Breast epithelium (tissue), 4 donors: ENCODE results near the gene TMX2. TPM values are rescaled to one million over a fixed set of nuclear protein-coding genes. Genes with fewer than 3 reads are reported as not detected.

Experiments
- DNase-seq, 2 donors: peaks; one replicate each; pipeline ENCODE4 v3.0.0-alpha.2; 2019; ENCODE audit warnings: low spot score in 2 of 2
- H3K27ac ChIP-seq, 2 donors: fragments of 200-600 bp; sonication (generic) in 1 of 2; one replicate each; pipeline ENCODE4 v1.5.1; 2016 to 2019; ENCODE audit warnings: mild to moderate bottlenecking in 1 of 2
- H3K27me3 ChIP-seq, 2 donors: fragments of 200-600 bp; sonication (generic) in 1 of 2; one replicate each; pipeline versions ENCODE4 v1.5.1 to v1.6.0; 2017 to 2019; ENCODE audit warnings: control low read depth in 1 of 2, mild to moderate bottlenecking in 1 of 2
- H3K36me3 ChIP-seq: fragments of 200-600 bp; one replicate; pipeline ENCODE4 v1.5.1; 2019
- H3K4me1 ChIP-seq, 2 donors: fragments of 200-600 bp; sonication (generic); one replicate each; pipeline ENCODE4 v1.5.1; 2016 to 2019; ENCODE audit warnings: control low read depth in 1 of 2
- H3K4me3 ChIP-seq, 3 donors: fragments of 200-600 bp; sonication (generic); 1 replicate in 2 of 3; 2 replicates in 1 of 3; pipeline ENCODE4 v1.5.1; 2016 to 2019; ENCODE audit warnings: mild to moderate bottlenecking in 3 of 3, moderate library complexity in 2 of 3
- H3K9me3 ChIP-seq, 2 donors: fragments of 200-600 bp; sonication (generic) in 1 of 2; one replicate each; pipeline ENCODE4 v1.5.1; 2016 to 2019; ENCODE audit warnings: control low read depth in 1 of 2
- POLR2A ChIP-seq: fragments of 450-650 bp; IDR thresholded peaks from one replicate; pipeline ENCODE4 v1.6.1; 2016; ENCODE audit warnings: antibody characterized with exemption, mild to moderate bottlenecking, moderate library complexity
- POLR2AphosphoS5 ChIP-seq, 3 donors: sonication (generic); formaldehyde crosslinking; IDR thresholded peaks; one replicate each; pipeline ENCODE4 v1.6.1; 2017; ENCODE audit warnings: antibody characterized with exemption in 3 of 3
- intact Hi-C: fragments of 100-400 bp; cut with DNase I; formaldehyde crosslinking; loops from one replicate; pipeline ENCODE4 v1.15.1; 2023; ENCODE audit warnings: low total_unique reads
- total RNA-seq, 3 donors: library from RNA; depleted of rRNA; stranded (reverse); fragments of >200 nt; gene quantifications; one replicate each; pipeline ENCODE4 v1.1.0, GENCODE V29; 2016
- TF ChIP-seq, protein P1 (sequence below), 3 donors: fragments of 450-650 bp; IDR thresholded peaks; one replicate each; pipeline ENCODE4 v1.5.1; 2016 to 2017; ENCODE audit warnings: antibody characterized with exemption in 3 of 3, mild to moderate bottlenecking in 3 of 3, moderate library complexity in 3 of 3

Gene TMX2
- total RNA-seq, 3 donors from 2014 or later = 45.8 to 80.1 (median 66.2) TPM

- no peak for DNase-seq
- H3K36me3 ChIP-seq = no peaks in the 10 kb centered on the region
- TF ChIP-seq POLR2AphosphoS5 (IDR thresholded peaks at IDR 0.05) (no peak), POLR2A (no peak)
- TF ChIP-seq, protein P1, sequence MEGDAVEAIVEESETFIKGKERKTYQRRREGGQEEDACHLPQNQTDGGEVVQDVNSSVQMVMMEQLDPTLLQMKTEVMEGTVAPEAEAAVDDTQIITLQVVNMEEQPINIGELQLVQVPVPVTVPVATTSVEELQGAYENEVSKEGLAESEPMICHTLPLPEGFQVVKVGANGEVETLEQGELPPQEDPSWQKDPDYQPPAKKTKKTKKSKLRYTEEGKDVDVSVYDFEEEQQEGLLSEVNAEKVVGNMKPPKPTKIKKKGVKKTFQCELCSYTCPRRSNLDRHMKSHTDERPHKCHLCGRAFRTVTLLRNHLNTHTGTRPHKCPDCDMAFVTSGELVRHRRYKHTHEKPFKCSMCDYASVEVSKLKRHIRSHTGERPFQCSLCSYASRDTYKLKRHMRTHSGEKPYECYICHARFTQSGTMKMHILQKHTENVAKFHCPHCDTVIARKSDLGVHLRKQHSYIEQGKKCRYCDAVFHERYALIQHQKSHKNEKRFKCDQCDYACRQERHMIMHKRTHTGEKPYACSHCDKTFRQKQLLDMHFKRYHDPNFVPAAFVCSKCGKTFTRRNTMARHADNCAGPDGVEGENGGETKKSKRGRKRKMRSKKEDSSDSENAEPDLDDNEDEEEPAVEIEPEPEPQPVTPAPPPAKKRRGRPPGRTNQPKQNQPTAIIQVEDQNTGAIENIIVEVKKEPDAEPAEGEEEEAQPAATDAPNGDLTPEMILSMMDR (IDR thresholded peaks at IDR 0.05) = no peak
- no peaks in the 10 kb centered on the region for H3K4me1 ChIP-seq
- no peak overlapping the region for H3K4me3 ChIP-seq
- H3K9me3 ChIP-seq = no peaks in the 10 kb centered on the region
- no peaks in the 10 kb centered on the region for H3K27me3 ChIP-seq
- intact Hi-C loops = no loop called here
- no peak overlapping the region for H3K27ac ChIP-seq
Measured at GRCh38 chr11:57735619-57736298, 23.4 kb downstream of the TMX2 start.

GRCh38 chr11:57741132-57742086 lies 29.0 kb downstream of the TMX2 start, which contains the start of gene SELENOH:
SELENOH (plus strand) TSS chr11:57741491; CDS start chr11:57741596, 105 bp downstream.
- TF ChIP-seq, protein P1 (IDR thresholded peaks at IDR 0.05) = no peak
- TF ChIP-seq POLR2A (peak; percentile 72), POLR2AphosphoS5 (IDR thresholded peaks at IDR 0.05) (peak; percentile 91 to 97 (median 92))
- Histone ChIP-seq H3K36me3 (no peaks in the 10 kb centered on the region), H3K27me3 (no peaks in the 10 kb centered on the region), H3K27ac (peak within 1 kb of the TSS; percentile 95 to 97), H3K9me3 (no peaks in the 10 kb centered on the region), H3K4me1 (no peaks in the 10 kb centered on the region), H3K4me3 (peak within 1 kb of the TSS; percentile 73 to 93 (median 80))
- DNase-seq = peak; percentile 94 to 97
- intact Hi-C loops = no loop called here

- peak overlapping the region; percentile 73 to 93 (median 80) for H3K4me3 ChIP-seq
- H3K36me3 ChIP-seq = no peaks in the 10 kb centered on the region
- H3K27ac ChIP-seq = peak overlapping the region; percentile 95 to 97
- intact Hi-C loops = no loop called here
- H3K9me3 ChIP-seq = no peaks in the 10 kb centered on the region
- no peaks in the 10 kb centered on the region for H3K27me3 ChIP-seq
- DNase-seq = no peak
- no peaks in the 10 kb centered on the region for H3K4me1 ChIP-seq
- TF ChIP-seq POLR2A (no peak), POLR2AphosphoS5 (IDR thresholded peaks at IDR 0.05) (no peak)
- TF ChIP-seq, protein P1 (IDR thresholded peaks at IDR 0.05) = no peak
Measured at GRCh38 chr11:57742087-57742452, 29.7 kb downstream of the TMX2 start.

GRCh38 chr11:57744357-57744756 lies 32.0 kb downstream of the TMX2 start:
- no peaks in the 10 kb centered on the region for H3K27me3 ChIP-seq
- H3K9me3 ChIP-seq = no peaks in the 10 kb centered on the region
- H3K4me3 ChIP-seq = no peak overlapping the region
- H3K36me3 ChIP-seq = no peaks in the 10 kb centered on the region
- TF ChIP-seq POLR2A (no peak), POLR2AphosphoS5 (IDR thresholded peaks at IDR 0.05) (no peak)
- TF ChIP-seq, protein P1 (IDR thresholded peaks at IDR 0.05) = no peak
- H3K27ac ChIP-seq = peak overlapping the region in 1 of 2 donors; percentile 10
- intact Hi-C loops = no loop called here
- no peak for DNase-seq
- no peaks in the 10 kb centered on the region for H3K4me1 ChIP-seq
